IMR-90 (cell line): ENCODE data around the gene C17orf67. TPM values are rescaled to one million over a fixed set of nuclear protein-coding genes. Genes with fewer than 3 reads are reported as not detected.
"Not testable (repeated sequence)": the region's sequence is repeated elsewhere in the genome, so short reads cannot be mapped to it uniquely, and the experiment has no call there.

Experiments used
- ATAC-seq: fragments of 200-7000 bp; cut with Tn5 transposase; 2 replicates; pipeline ENCODE4 v1.9.1; 2020; ENCODE audit warnings: low read depth, mild to moderate bottlenecking, moderate library complexity
- BruUV-seq: library from RNA; stranded (reverse); fragments of 400-500 nt; replicated peaks from 2 replicates; lab custom pipeline; 2021; lab: Mats Ljungman, UMichigan
- CTCF ChIA-PET: fragments of 300-600 bp; formaldehyde crosslinking; extraction: SDS; loops from one replicate; lab custom pipeline; 2021; ENCODE audit warnings: antibody characterized with exemption; lab: Yijun Ruan, JAX
- POLR2A ChIA-PET: fragments of 300-600 bp; sonication (Branson Sonifier 250); formaldehyde crosslinking; loops from one replicate; lab custom pipeline; 2022; ENCODE audit warnings: antibody characterized with exemption; ENCODE audit not compliant: unreplicated experiment; lab: Charles Lee
- DNase-seq: peaks from one replicate; pipeline ENCODE4 v3.0.0; 2013
- H2AFZ ChIP-seq: replicated peaks from 2 replicates; pipeline ENCODE3; 2013; ENCODE audit warnings: low read length, mild to moderate bottlenecking; ENCODE audit not compliant: poor library complexity
- H2AK5ac ChIP-seq: 2 replicates; pipeline ENCODE4 v1.6.1; 2013; ENCODE audit warnings: low read depth, low read length, inconsistent platforms
- H2AK9ac ChIP-seq: replicated peaks from 2 replicates; pipeline ENCODE3; 2013; ENCODE audit warnings: mild to moderate bottlenecking, low read depth, low read length, moderate library complexity; ENCODE audit not compliant: poor library complexity
- H2BK120ac ChIP-seq: 2 replicates; pipeline ENCODE4 v1.6.1; 2013; ENCODE audit warnings: low read depth, low read length, inconsistent platforms
- H2BK15ac ChIP-seq: 3 replicates; pipeline ENCODE4 v1.6.1; 2013; ENCODE audit warnings: low read depth, low read length, inconsistent platforms
- H2BK20ac ChIP-seq: 2 replicates; pipeline ENCODE4 v1.6.1; 2013; ENCODE audit warnings: low read depth, mild to moderate bottlenecking, inconsistent platforms, low read length, moderate library complexity
- H2BK5ac ChIP-seq: 2 replicates; pipeline ENCODE4 v1.6.1; 2013; ENCODE audit warnings: mild to moderate bottlenecking, low read depth, low read length, inconsistent platforms; ENCODE audit not compliant: poor library complexity, severe bottlenecking
- H3K14ac ChIP-seq: replicated peaks from 2 replicates; pipeline ENCODE4 v1.6.1; 2013; ENCODE audit warnings: low read depth, low read length, inconsistent platforms
- H3K18ac ChIP-seq: 2 replicates; pipeline ENCODE4 v1.6.1; 2013; ENCODE audit warnings: low read depth, low read length, control low read depth
- H3K23ac ChIP-seq: 2 replicates; pipeline ENCODE4 v1.6.1; 2013; ENCODE audit warnings: low read depth, low read length, inconsistent platforms
- H3K27ac ChIP-seq: 2 replicates; pipeline ENCODE4 v1.5.1; 2013; ENCODE audit warnings: mild to moderate bottlenecking, control low read depth, low read length; ENCODE audit not compliant: insufficient read depth
- H3K27me3 ChIP-seq: 2 replicates; pipeline ENCODE4 v1.6.1; 2013; ENCODE audit warnings: low read length; ENCODE audit not compliant: control insufficient read depth, insufficient read depth
- H3K36me3 ChIP-seq: 2 replicates; pipeline ENCODE4 v1.6.1; 2013; ENCODE audit warnings: low read length, mixed read lengths; ENCODE audit not compliant: control insufficient read depth, insufficient read depth
- H3K4ac ChIP-seq: 2 replicates; pipeline ENCODE4 v1.6.1; 2013; ENCODE audit warnings: low read depth, low read length, inconsistent platforms
- H3K4me1 ChIP-seq: 2 replicates; pipeline ENCODE4 v1.6.1; 2013; ENCODE audit warnings: low read length, mixed read lengths; ENCODE audit not compliant: control insufficient read depth, insufficient read depth
- H3K4me2 ChIP-seq: 2 replicates; pipeline ENCODE4 v1.6.1; 2013; ENCODE audit warnings: low read depth, mild to moderate bottlenecking, control low read depth, low read length, moderate library complexity
- H3K4me3 ChIP-seq: 2 replicates; pipeline ENCODE4 v1.5.1; 2013; ENCODE audit warnings: low read depth, mild to moderate bottlenecking, control low read depth, low read length, moderate library complexity; ENCODE audit not compliant: insufficient read depth
- H3K56ac ChIP-seq: 2 replicates; pipeline ENCODE4 v1.6.1; 2013; ENCODE audit warnings: low read length, inconsistent platforms; ENCODE audit not compliant: insufficient read depth; ENCODE audit errors: extremely low read depth
- H3K79me1 ChIP-seq, 2 experiments: 2 replicates each; pipeline ENCODE4 v1.6.1; 2013; ENCODE audit warnings: low read length in 2 of 2, inconsistent platforms in 1 of 2, low read depth in 1 of 2
- H3K9ac ChIP-seq: 2 replicates; pipeline ENCODE4 v1.6.1; 2013; ENCODE audit warnings: low read depth, low read length, control low read depth
- H3K9me1 ChIP-seq: 2 replicates; pipeline ENCODE4 v1.6.1; 2013; ENCODE audit warnings: low read length, inconsistent platforms; ENCODE audit not compliant: insufficient read depth
- H3K9me3 ChIP-seq: 2 replicates; pipeline ENCODE4 v1.6.1; 2013; ENCODE audit warnings: low read length; ENCODE audit not compliant: control insufficient read depth, insufficient read depth
- H4K20me1 ChIP-seq: 2 replicates; pipeline ENCODE4 v1.6.1; 2013; ENCODE audit warnings: low read length, inconsistent platforms; ENCODE audit not compliant: insufficient read depth
- H4K5ac ChIP-seq: 2 replicates; pipeline ENCODE4 v1.6.1; 2013; ENCODE audit warnings: mild to moderate bottlenecking, low read depth, low read length, control low read depth
- H4K8ac ChIP-seq, 2 experiments: 2 replicates each; pipeline ENCODE4 v1.6.1; 2013; ENCODE audit warnings: low read depth in 2 of 2, low read length in 2 of 2, control low read depth in 1 of 2, inconsistent platforms in 1 of 2
- H4K91ac ChIP-seq: 2 replicates; pipeline ENCODE4 v1.6.1; 2013; ENCODE audit warnings: low read depth, low read length, inconsistent platforms; ENCODE audit not compliant: insufficient read depth
- WGBS, 2 experiments: methylation state at CpG; one replicate each; pipeline versions ENCODE4 v1.1.5 to v1.1.7; 2013; ENCODE audit warnings: missing lambda C conversion rate in 2 of 2; ENCODE audit not compliant: insufficient read length in 1 of 2; ENCODE audit errors: extremely low coverage in 2 of 2; 5-methylcytosine and 5-hydroxymethylcytosine counted together
- dilution Hi-C: fragments of 300-500 bp; cut with HindIII; formaldehyde crosslinking; loops from one replicate; pipeline ENCODE4 v1.14.3; 2018; ENCODE audit warnings: low sequenced_read_pairs; ENCODE audit not compliant: unreplicated experiment
- in situ Hi-C: fragments of 300-500 bp; cut with MboI; formaldehyde crosslinking; loops from 3 replicates; pipeline ENCODE4 v1.14.3; 2019; ENCODE audit warnings: low sequenced_read_pairs, inconsistent platforms, mixed read lengths
- intact Hi-C: fragments of 100-400 bp; cut with micrococcal nuclease; formaldehyde crosslinking; loops from 2 replicates; pipeline ENCODE4 v1.10.0; 2022
- polyA plus RNA-seq, 3 experiments: library from polyadenylated mRNA; depleted of rRNA; stranded (reverse); fragments of >200 nt; gene quantifications; 2 replicates each; pipeline ENCODE4 v1.2.3, GENCODE V29; 2012; ENCODE audit warnings: low replicate concordance in 1 of 3
- total RNA-seq: library from RNA; depleted of rRNA; stranded (reverse); fragments of >200 nt; gene quantifications from 2 replicates; pipeline ENCODE4 v1.2.3, GENCODE V29; 2012

C17orf67 gene
- total and polyA plus RNA-seq, 2 of the 4 experiments (the other 2 are of a cell fraction) = 0.18 to 1.1 TPM

- in situ Hi-C loops, H4K8ac ChIP-seq, dilution Hi-C loops, H3K9me3 ChIP-seq, H2AK5ac ChIP-seq, DNase-seq, ATAC-seq, H3K4me2 ChIP-seq, H2BK15ac ChIP-seq, H2AK9ac ChIP-seq, CTCF ChIA-PET, H3K27me3 ChIP-seq, H3K79me1 ChIP-seq, H4K20me1 ChIP-seq, H3K18ac ChIP-seq, H3K9ac ChIP-seq, H3K56ac ChIP-seq, H3K36me3 ChIP-seq, H2BK5ac ChIP-seq, H3K14ac ChIP-seq, H4K5ac ChIP-seq, BruUV-seq, H3K27ac ChIP-seq, H2AFZ ChIP-seq, H4K91ac ChIP-seq, H3K4me3 ChIP-seq, H3K23ac ChIP-seq, POLR2A ChIA-PET: not testable (repeated sequence)
- intact Hi-C loops = loop anchor here (2.0 kb wide), 1 partner anchor 21 kb away; no protein-coding TSS in a partner anchor
- H3K9me1 ChIP-seq = 0 out of 2 replicates have a peak, but pooled peaks cover 18% of the 10 kb centered on the region
- H2BK20ac ChIP-seq = peak overlapping the region; percentile 30; the same call in 1 of the 2 replicates
- H3K4me1 ChIP-seq = peaks cover 19% of the 10 kb centered on the region
- peak overlapping the region; percentile 53; the same call in 1 of the 2 replicates for H2BK120ac ChIP-seq
- H3K4ac ChIP-seq = peak overlapping the region; percentile 32; the same call in 1 of the 2 replicates
- 94% methylated on average over 3 of the region's 7 CpGs; no CpG with 5 or more reads in 1 of the 2 experiments for WGBS, 2 experiments
These were observed 76.1 kb downstream of the C17orf67 start for GRCh38 chr17:56757611-56758010.
